ENCODE measurements around the gene LMAN1L.

- no peak for TF ChIP-seq CTCF (IDR thresholded peaks at IDR 0.05)
- no peak for TF ChIP-seq POLR2A (IDR thresholded peaks at IDR 0.05)
These were observed 28.5 kb downstream of the LMAN1L start for GRCh38 chr15:74840851-74841775.
